ENCODE results near the gene CDK14. TPM values are rescaled to one million over a fixed set of nuclear protein-coding genes. Genes with fewer than 3 reads are reported as not detected.

The CDK14 gene
- total and polyA plus RNA-seq, 2 of the 8 experiments (the other 6 are each of a cell fraction or from before 2014, with no cell fraction given) = 5.5 to 47.3 TPM

GRCh38 chr7:91088156-91088555 is 492.0 kb downstream of the CDK14 start (continued):
- TF ChIP-seq SUZ12 (IDR thresholded peaks at IDR 0.05; ENCODE audit: low read length) = no peak
- no peak for TF ChIP-seq SRF (IDR thresholded peaks at IDR 0.05; ENCODE audit: low read depth, low read length)
- TF ChIP-seq ATF2 (IDR thresholded peaks at IDR 0.05; ENCODE audit: low read length) = no peak
- no peak for TF ChIP-seq KDM1A (IDR thresholded peaks at IDR 0.05; ENCODE audit: borderline replicate concordance, low read length)
- no peak for TF ChIP-seq BACH1 (IDR thresholded peaks at IDR 0.05; ENCODE audit: low read length)
- TF ChIP-seq EP300 (IDR thresholded peaks at IDR 0.05; ENCODE audit: borderline replicate concordance in 1 of 2, low read depth in 2 of 2, low read length in 2 of 2) = no peak
